Loucy (cell line): ENCODE results near the gene DDX10.
A peak's percentile ranks its signal among the peaks of the same experiment; 100 is the strongest.

Source experiments
- H2AFZ ChIP-seq: fragments of 200-600 bp; sonication (generic); 2 replicates; pipeline ENCODE4 v1.6.0; 2016; ENCODE audit warnings: antibody characterized with exemption, mild to moderate bottlenecking, low read length, moderate library complexity
- H3F3A ChIP-seq: fragments of 200-600 bp; 2 replicates; pipeline ENCODE4 v1.6.0; 2016; ENCODE audit warnings: antibody characterized with exemption, low read depth, mild to moderate bottlenecking
- H3K27me3 ChIP-seq: fragments of 200-600 bp; sonication (generic); 2 replicates; pipeline ENCODE4 v1.6.1; 2014; ENCODE audit warnings: low read length, mild to moderate bottlenecking; ENCODE audit not compliant: insufficient read depth, poor library complexity, severe bottlenecking
- H3K36me3 ChIP-seq: fragments of 200-600 bp; sonication (generic); 2 replicates; pipeline ENCODE4 v1.6.1; 2016; ENCODE audit warnings: low read length; ENCODE audit not compliant: insufficient read depth
- H3K4me1 ChIP-seq: fragments of 200-600 bp; sonication (generic); 2 replicates; pipeline ENCODE4 v1.5.1; 2014; ENCODE audit warnings: low read length, mild to moderate bottlenecking; ENCODE audit not compliant: insufficient read depth, poor library complexity, severe bottlenecking
- H3K4me2 ChIP-seq: fragments of 200-600 bp; sonication (generic); 2 replicates; pipeline ENCODE4 v1.6.0; 2014; ENCODE audit warnings: antibody characterized with exemption, low read length, low read depth, mild to moderate bottlenecking; ENCODE audit not compliant: poor library complexity, severe bottlenecking
- H3K4me3 ChIP-seq: fragments of 200-600 bp; sonication (generic); 2 replicates; pipeline ENCODE4 v1.5.1; 2014; ENCODE audit warnings: low read length, mild to moderate bottlenecking, mixed read lengths; ENCODE audit not compliant: poor library complexity, severe bottlenecking
- H3K79me2 ChIP-seq: fragments of 200-600 bp; sonication (generic); 2 replicates; pipeline ENCODE4 v1.6.1; 2014; ENCODE audit warnings: low read length; ENCODE audit not compliant: insufficient read depth
- H3K9ac ChIP-seq: fragments of 200-600 bp; sonication (generic); 2 replicates; pipeline ENCODE4 v1.6.0; 2014; ENCODE audit warnings: mild to moderate bottlenecking, low read depth, low read length, moderate library complexity; ENCODE audit not compliant: poor library complexity, severe bottlenecking
- H3K9me2 ChIP-seq: fragments of 200-600 bp; sonication (generic); replicated peaks from 2 replicates; pipeline ENCODE4 v1.6.1; 2016; ENCODE audit warnings: low read depth, low read length, mixed read lengths
- H3K9me3 ChIP-seq: fragments of 200-600 bp; sonication (generic); 2 replicates; pipeline ENCODE4 v1.6.1; 2014; ENCODE audit warnings: mild to moderate bottlenecking, antibody characterized with exemption, low read length, low read depth; ENCODE audit not compliant: insufficient read depth
- H4K20me1 ChIP-seq: fragments of 200-600 bp; sonication (generic); 2 replicates; pipeline ENCODE4 v1.6.0; 2014; ENCODE audit warnings: antibody characterized with exemption, low read length, mild to moderate bottlenecking; ENCODE audit not compliant: insufficient read depth, poor library complexity, severe bottlenecking
- CTCF ChIP-seq: fragments of 200-600 bp; sonication (generic); conservative IDR thresholded peaks from 2 replicates; pipeline ENCODE4 v1.5.1; 2014; ENCODE audit warnings: mild to moderate bottlenecking, antibody characterized with exemption, low read length
- EZH2phosphoT487 ChIP-seq: fragments of 200-600 bp; IDR thresholded peaks from 2 replicates; pipeline ENCODE4 v1.6.1; 2018; ENCODE audit warnings: antibody characterized with exemption, mild to moderate bottlenecking, moderate library complexity, borderline replicate concordance

DDX10 gene

GRCh38 chr11:108666373-108666772 lies 1.5 kb downstream of the DDX10 start:
- TF ChIP-seq EZH2phosphoT487 = no peak
- TF ChIP-seq CTCF = 0 out of 2 replicates have a peak, but pooled peaks have one; percentile 13
- Histone ChIP-seq H4K20me1 (peaks cover 13% of the 10 kb centered on the region), H3K9ac (peak overlapping the region; percentile 77), H2AFZ (no peak overlapping the region), H3K27me3 (no peaks in the 10 kb centered on the region), H3K36me3 (no peaks in the 10 kb centered on the region), H3K4me2 (peak overlapping the region; percentile 92), H3F3A (no peaks in the 10 kb centered on the region), H3K4me1 (peaks cover 26% of the 10 kb centered on the region), H3K9me2 (no peaks in the 10 kb centered on the region), H3K4me3 (peak overlapping the region; percentile 79), H3K9me3 (no peaks in the 10 kb centered on the region), H3K79me2 (peaks cover 61% of the 10 kb centered on the region)

- H2AFZ ChIP-seq = no peak overlapping the region
- no peaks in the 10 kb centered on the region for H3K27me3 ChIP-seq
- no peak overlapping the region for H3K4me3 ChIP-seq
- no peaks in the 10 kb centered on the region for H3F3A ChIP-seq
- no peaks in the 10 kb centered on the region for H3K9me2 ChIP-seq
- H4K20me1 ChIP-seq = peaks cover 13% of the 10 kb centered on the region
- no peaks in the 10 kb centered on the region for H3K9me3 ChIP-seq
- no peak overlapping the region for H3K9ac ChIP-seq
- peak overlapping the region; percentile 92 for H3K4me2 ChIP-seq
- peaks cover 36% of the 10 kb centered on the region for H3K4me1 ChIP-seq
- peaks cover 61% of the 10 kb centered on the region for H3K79me2 ChIP-seq
- H3K36me3 ChIP-seq = no peaks in the 10 kb centered on the region
- TF ChIP-seq CTCF = no peak
- no peak for TF ChIP-seq EZH2phosphoT487
These were observed 4.4 kb downstream of the DDX10 start for GRCh38 chr11:108669286-108669685.

GRCh38 chr11:108669711-108670110 lies 4.8 kb downstream of the DDX10 start:
- Histone ChIP-seq H3F3A (no peaks in the 10 kb centered on the region), H3K27me3 (no peaks in the 10 kb centered on the region), H3K79me2 (peaks cover 61% of the 10 kb centered on the region), H3K9ac (no peak overlapping the region), H3K36me3 (peaks cover under 1% of the 10 kb centered on the region; the same call in 1 of the 2 replicates), H3K4me1 (peaks cover 36% of the 10 kb centered on the region), H3K4me3 (no peak overlapping the region), H2AFZ (no peak overlapping the region), H3K9me3 (no peaks in the 10 kb centered on the region), H4K20me1 (peaks cover 13% of the 10 kb centered on the region), H3K4me2 (peak overlapping the region; percentile 92), H3K9me2 (no peaks in the 10 kb centered on the region)
- no peak for TF ChIP-seq EZH2phosphoT487
- no peak for TF ChIP-seq CTCF
